Endothelial cell of umbilical vein (primary cell): ENCODE data around the gene COL4A1. TPM values are rescaled to one million over a fixed set of nuclear protein-coding genes. Genes with fewer than 3 reads are reported as not detected.

Source experiments
- BruUV-seq: library from RNA; stranded (reverse); fragments of 400-500 nt; replicated peaks from 2 replicates; lab custom pipeline; 2021; lab: Mats Ljungman, UMichigan
- CTCF ChIA-PET: fragments of 300-600, 350-600 bp; sonication (Branson Sonifier 250); formaldehyde crosslinking; loops from one replicate; lab custom pipeline; 2021; ENCODE audit warnings: antibody characterized with exemption, inconsistent platforms; lab: Charles Lee
- POLR2A ChIA-PET: fragments of 300-600, 350-600 bp; sonication (Branson Sonifier 250); formaldehyde crosslinking; loops from one replicate; lab custom pipeline; 2021; ENCODE audit warnings: antibody characterized with exemption, inconsistent platforms; lab: Charles Lee
- DNase-seq: peaks from one replicate; pipeline ENCODE4 v3.0.0-alpha.2; 2011; ENCODE audit warnings: low read depth, low spot score
- FAIRE-seq: peaks from 2 replicates; lab custom pipeline; 2011; peaks lifted over from hg19 to GRCh38; lab: Jason Lieb, UNC
- H2AFZ ChIP-seq: 2 replicates; pipeline ENCODE4 v1.6.0; 2012; ENCODE audit warnings: low read depth, low read length, control low read depth, inconsistent platforms
- H3K27ac ChIP-seq: 2 replicates; pipeline ENCODE4 v1.5.1; 2011; ENCODE audit warnings: low read depth, mild to moderate bottlenecking, control low read depth, low read length, moderate library complexity; ENCODE audit not compliant: insufficient read depth
- H3K27me3 ChIP-seq, 2 experiments: 2 replicates each; pipeline versions ENCODE4 v1.6.0 to v1.6.1; 2011; ENCODE audit warnings: low read length in 2 of 2, mixed read lengths in 1 of 2; ENCODE audit not compliant: control insufficient read depth in 2 of 2, insufficient read depth in 2 of 2
- H3K36me3 ChIP-seq, 2 experiments: 2 replicates in 1 of 2; 3 replicates in 1 of 2; pipeline ENCODE4 v1.5.1; 2011; ENCODE audit warnings: low read length in 2 of 2, mild to moderate bottlenecking in 1 of 2, moderate library complexity in 1 of 2; ENCODE audit not compliant: control insufficient read depth in 2 of 2, insufficient read depth in 2 of 2; ENCODE audit errors: extremely low read depth in 1 of 2
- H3K4me1 ChIP-seq: 3 replicates; pipeline ENCODE4 v1.5.1; 2011; ENCODE audit warnings: mild to moderate bottlenecking, low read length; ENCODE audit not compliant: control insufficient read depth, insufficient read depth; ENCODE audit errors: extremely low read depth
- H3K4me2 ChIP-seq: 2 replicates; pipeline ENCODE4 v1.6.1; 2011; ENCODE audit warnings: low read length, control low read depth, mixed read lengths; ENCODE audit not compliant: insufficient read depth
- H3K4me3 ChIP-seq, 3 experiments: fragments of 200-600 bp in 1 of 3; sonication (generic), shearing (Covaris generic) in 1 of 3; replicated peaks in 1 of 3; 2 replicates each; pipeline ENCODE4 v1.5.1; 2011 to 2016; ENCODE audit warnings: control low read depth in 3 of 3, low read length in 3 of 3, mild to moderate bottlenecking in 2 of 3, inconsistent platforms in 1 of 3, low read depth in 1 of 3, moderate library complexity in 1 of 3; ENCODE audit not compliant: insufficient read depth in 1 of 3
- H3K79me2 ChIP-seq: 2 replicates; pipeline ENCODE4 v1.6.0; 2012; ENCODE audit warnings: low read length, inconsistent platforms; ENCODE audit not compliant: control insufficient read depth, insufficient read depth
- H3K9ac ChIP-seq: replicated peaks from 2 replicates; pipeline ENCODE3; 2011; ENCODE audit warnings: low read length, control low read depth; ENCODE audit not compliant: insufficient read depth; ENCODE audit errors: extremely low read depth
- H3K9me1 ChIP-seq: replicated peaks from 3 replicates; pipeline ENCODE4 v1.6.0; 2011; ENCODE audit warnings: mild to moderate bottlenecking, low read length; ENCODE audit not compliant: control insufficient read depth, insufficient read depth; ENCODE audit errors: extremely low read depth
- H3K9me3 ChIP-seq: replicated peaks from 2 replicates; pipeline ENCODE4 v1.5.1; 2012; ENCODE audit warnings: low read length, inconsistent platforms; ENCODE audit not compliant: control insufficient read depth, insufficient read depth
- H4K20me1 ChIP-seq: replicated peaks from 2 replicates; pipeline ENCODE3; 2011; ENCODE audit warnings: mild to moderate bottlenecking, low read length; ENCODE audit not compliant: control insufficient read depth, insufficient read depth; ENCODE audit errors: extremely low read depth
- CTCF ChIP-seq, 2 donors: IDR thresholded peaks; 1 replicate in 1 of 2; 2 replicates in 1 of 2; pipeline ENCODE4 v1.5.1; 2011; ENCODE audit warnings: low read length in 2 of 2, mild to moderate bottlenecking in 2 of 2, moderate library complexity in 2 of 2, control low read depth in 1 of 2, inconsistent platforms in 1 of 2, low read depth in 1 of 2; ENCODE audit not compliant: insufficient read depth in 1 of 2; ENCODE audit errors: extremely low read depth in 1 of 2
- EZH2 ChIP-seq: IDR thresholded peaks from 2 replicates; pipeline ENCODE4 v1.6.1; 2012; ENCODE audit warnings: borderline replicate concordance, low read depth, mild to moderate bottlenecking, moderate library complexity, low read length, inconsistent platforms; ENCODE audit not compliant: severe bottlenecking
- FOS ChIP-seq: IDR thresholded peaks from 2 replicates; pipeline ENCODE4 v1.6.1; 2011; ENCODE audit warnings: mild to moderate bottlenecking, low read length, moderate library complexity, borderline replicate concordance; ENCODE audit not compliant: insufficient read depth
- GATA2 ChIP-seq: IDR thresholded peaks from 2 replicates; pipeline ENCODE4 v1.7.0; 2011; ENCODE audit warnings: low read depth, mild to moderate bottlenecking, moderate library complexity, mixed read lengths, low read length; ENCODE audit not compliant: insufficient read length, insufficient read depth
- JUN ChIP-seq: IDR thresholded peaks from 2 replicates; pipeline ENCODE4 v1.6.1; 2011; ENCODE audit warnings: borderline replicate concordance, low read depth; ENCODE audit not compliant: insufficient read length, insufficient read depth
- MAX ChIP-seq: IDR thresholded peaks from 2 replicates; pipeline ENCODE4 v1.6.1; 2011; ENCODE audit not compliant: insufficient read depth, insufficient read length
- MYC ChIP-seq: IDR thresholded peaks from one replicate; pipeline ENCODE4 v1.6.1; 2011; ENCODE audit warnings: mild to moderate bottlenecking, low read depth, low read length
- POLR2A ChIP-seq: IDR thresholded peaks from 2 replicates; pipeline ENCODE4 v1.6.1; 2012; ENCODE audit warnings: low read depth, mild to moderate bottlenecking, control low read depth, low read length
- POLR2AphosphoS5 ChIP-seq: IDR thresholded peaks from 2 replicates; pipeline ENCODE4 v1.6.1; 2012; ENCODE audit warnings: low read depth, mild to moderate bottlenecking, control low read depth, low read length, moderate library complexity; ENCODE audit not compliant: insufficient read depth
- dilution Hi-C: fragments of 300-500 bp; cut with MboI; formaldehyde crosslinking; loops from one replicate; pipeline ENCODE4 v1.15.0; 2019; ENCODE audit warnings: low sequenced_read_pairs; ENCODE audit not compliant: extremely low pct_ligation_motif_present
- intact Hi-C: fragments of 100-400 bp; cut with micrococcal nuclease; formaldehyde crosslinking; loops from one replicate; pipeline ENCODE4 v1.10.0; 2022
- polyA plus RNA-seq, 4 experiments: library from polyadenylated mRNA; depleted of rRNA in 3 of 4; stranded (reverse) in 3 of 4; unstranded in 1 of 4; fragments of >200 nt; gene quantifications; 2 replicates each; pipeline versions ENCODE4 v1.2.1 to v1.2.3, GENCODE V29; 2011 to 2012; ENCODE audit warnings: missing spikeins in 1 of 4
- total RNA-seq: library from RNA; stranded (reverse); gene quantifications from 2 replicates; pipeline ENCODE4 v1.2.3, GENCODE V29; 2021

COL4A1 gene
- total and polyA plus RNA-seq, 2 donors (not counting 3 experiments of a cell fraction or from before 2014, with no cell fraction given) = 384 to 1,119 TPM

GRCh38 chr13:110354123-110354627, 47.2 kb upstream of the COL4A1 start:
- no peaks in the 10 kb centered on the region for H3K9me1 ChIP-seq
- peaks cover 5% of the 10 kb centered on the region for H3K4me1 ChIP-seq
- TF ChIP-seq EZH2 = no peak
- TF ChIP-seq GATA2 = no peak
- TF ChIP-seq MYC = no peak
- TF ChIP-seq JUN = no peak
- TF ChIP-seq FOS = no peak
- no peak for TF ChIP-seq POLR2AphosphoS5
- TF ChIP-seq CTCF (IDR thresholded peaks at IDR 0.05; ENCODE audit: extremely low read depth in 1 of 2, insufficient read depth in 1 of 2, low read depth in 1 of 2, low read length in 2 of 2) = no peak
- no peak for TF ChIP-seq POLR2A
- TF ChIP-seq MAX = no peak
- no peaks in the 10 kb centered on the region for H3K9me3 ChIP-seq
- DNase-seq (no peak), FAIRE-seq (no peak)
- H3K36me3 ChIP-seq = peaks cover 2 to 5% of the 10 kb centered on the region in 2 experiments
- no TSS peak for BruUV-seq
- dilution Hi-C loops (no loop called here), intact Hi-C loops (no loop called here)
- peaks cover 2% of the 10 kb centered on the region for H4K20me1 ChIP-seq
- POLR2A ChIA-PET = interaction anchor here (0.6 kb wide), 1 partner anchor 138 kb away, joined by 4 read pairs; no protein-coding TSS in a partner anchor
- H3K9ac ChIP-seq = no peak overlapping the region
- H3K27ac ChIP-seq = no peak overlapping the region
- no peak overlapping the region for H2AFZ ChIP-seq
- H3K4me3 ChIP-seq = no peak overlapping the region
- CTCF ChIA-PET = interaction anchor here (0.7 to 1.9 kb wide), 2 partner anchors 16 to 31 kb away, joined by 3 to 5 read pairs; no protein-coding TSS in a partner anchor
- H3K27me3 ChIP-seq = peaks cover 0 to 2% of the 10 kb centered on the region in 2 experiments
- peaks cover 32% of the 10 kb centered on the region for H3K79me2 ChIP-seq
- no peak overlapping the region for H3K4me2 ChIP-seq
